ENCODE results near the gene KRT86.

DNA sequence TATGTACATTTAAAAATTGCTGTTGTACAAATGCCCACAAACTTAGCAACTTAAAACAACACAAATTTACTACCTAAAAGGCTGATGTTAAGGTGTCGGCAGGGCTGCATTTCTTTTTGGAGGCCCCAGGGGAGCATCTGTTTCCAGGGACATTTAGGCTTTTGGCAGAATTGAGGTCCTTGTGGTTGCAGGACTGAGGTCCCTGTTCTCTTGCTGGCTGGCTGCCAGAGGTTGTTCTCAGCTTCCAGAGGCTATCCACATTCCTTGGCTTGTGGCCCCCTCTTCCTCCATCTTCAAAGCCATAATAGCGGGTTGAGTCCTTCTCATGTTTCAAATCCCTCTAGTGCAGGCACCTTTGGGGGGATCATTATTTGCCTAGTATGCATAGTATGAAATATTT, 69.1 kb downstream of the KRT86 start:
- no peak for TF ChIP-seq EZH2 (IDR thresholded peaks at IDR 0.05; ENCODE audit: low read length, missing control alignments)
- no peak for TF ChIP-seq CTCF (conservative IDR thresholded peaks at IDR 0.05 in 1 of 2, IDR thresholded peaks at IDR 0.05 in 1 of 2; ENCODE audit: low read depth in 1 of 2, low read length in 2 of 2)
